T-helper 17 cell (primary cell): ENCODE results near the gene PHLDB2. TPM values are rescaled to one million over a fixed set of nuclear protein-coding genes. Genes with fewer than 3 reads are reported as not detected.

ENCODE experiments used
- ATAC-seq: fragments of 150-1000 bp; cut with Tn5 transposase; 2 replicates; pipeline ENCODE4 v1.10.0; 2021; ENCODE audit warnings: mild to moderate bottlenecking, moderate library complexity
- DNase-seq, 3 donors: peaks; one replicate each; pipeline versions ENCODE4 v3.0.0 to v3.0.0-alpha.2; 2020 to 2021
- H3K9me3 ChIP-seq: one replicate; pipeline ENCODE4 v1.7.0; 2013; ENCODE audit warnings: low read length, mild to moderate bottlenecking; ENCODE audit not compliant: control insufficient read depth, poor library complexity, severe bottlenecking
- H3K27ac Mint-ChIP-seq: one replicate; pipeline ENCODE4 v1.8.0; 2022; ENCODE audit warnings: mild to moderate bottlenecking, moderate library complexity, mixed read lengths
- H3K27me3 Mint-ChIP-seq: one replicate; pipeline ENCODE4 v1.8.0; 2022; ENCODE audit warnings: mixed read lengths
- H3K36me3 Mint-ChIP-seq: one replicate; pipeline ENCODE4 v1.8.0; 2022; ENCODE audit warnings: low read depth, mixed read lengths
- H3K4me1 Mint-ChIP-seq: one replicate; pipeline ENCODE4 v1.8.0; 2022; ENCODE audit warnings: mild to moderate bottlenecking, mixed read lengths
- H3K4me3 Mint-ChIP-seq: one replicate; pipeline ENCODE4 v1.8.0; 2022; ENCODE audit warnings: mild to moderate bottlenecking, moderate library complexity, mixed read lengths
- total RNA-seq, 4 donors: library from RNA in 2 of 4; stranded (reverse) in 2 of 4; gene quantifications; one replicate each; pipeline ENCODE4 v1.2.3 and lab custom pipeline; 2022 to 2026

The PHLDB2 gene
- total RNA-seq, 2 donors from 2014 or later: 24.4 to 28.0 TPM

DNA sequence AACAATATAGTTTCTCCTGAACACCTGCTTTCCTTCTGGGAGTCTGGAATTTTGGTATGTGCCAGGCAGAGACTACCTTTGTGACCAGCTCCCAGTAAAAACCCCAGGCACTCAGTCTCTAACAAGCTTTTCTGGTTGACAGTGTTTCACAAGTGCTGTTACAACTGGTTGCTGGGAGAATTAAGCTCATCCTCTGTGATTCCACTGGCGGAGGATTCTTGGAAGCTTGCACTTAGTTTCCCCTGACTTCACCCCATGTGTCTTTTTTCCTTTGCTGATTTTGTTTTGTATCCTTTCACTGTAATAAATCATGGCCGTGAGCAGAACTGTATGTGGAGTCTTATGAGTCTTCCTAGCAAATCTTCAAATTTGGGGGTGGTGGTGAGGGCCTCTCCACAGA lies 134.0 kb downstream of the PHLDB2 start:
- H3K36me3 Mint-ChIP-seq: peaks cover 6% of the 10 kb centered on the region

DNA sequence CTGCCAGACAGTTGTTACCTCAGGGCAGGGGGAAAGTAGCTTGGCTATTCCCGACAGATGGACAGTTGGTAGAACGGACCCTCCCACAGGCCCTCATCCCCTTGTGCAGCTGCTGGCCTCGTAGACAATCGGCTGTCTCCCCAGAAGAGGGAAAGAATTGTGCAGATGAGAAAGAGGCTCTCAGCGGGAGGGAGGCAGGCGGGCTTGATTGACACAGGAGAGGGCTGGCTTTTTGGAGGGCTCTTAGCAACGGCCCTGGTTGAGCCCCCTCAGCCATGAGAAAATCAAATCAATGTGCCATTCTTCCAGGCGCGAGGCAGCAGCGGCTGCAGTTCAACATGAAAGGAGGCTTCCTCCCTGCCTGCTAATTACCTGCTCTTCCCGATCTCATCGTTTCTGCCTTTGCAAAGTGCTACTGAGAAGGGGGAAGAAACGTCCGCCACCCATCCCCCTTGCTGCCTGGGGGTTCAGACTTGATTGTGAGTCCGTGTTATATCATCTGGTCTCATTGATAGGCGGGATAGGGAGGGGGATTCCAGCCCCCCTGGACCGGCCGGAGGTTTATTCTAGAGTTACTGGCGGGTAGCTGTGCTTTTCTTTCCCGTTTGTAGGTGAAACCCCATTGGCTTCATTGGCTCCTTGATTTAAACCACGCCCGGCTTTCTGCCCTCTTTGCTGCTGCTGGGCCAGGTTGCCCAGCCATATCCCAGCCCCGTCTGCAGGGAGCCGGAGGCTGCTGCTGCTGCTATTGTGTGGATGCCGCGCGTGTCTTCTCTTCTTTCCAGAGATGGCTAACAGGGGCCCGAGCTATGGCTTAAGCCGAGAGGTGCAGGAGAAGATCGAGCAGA lies 139.8 kb downstream of the PHLDB2 start, which contains the start of gene TAGLN3:
TSS of gene TAGLN3 (plus strand) at position 287 of the 848 bp plus-strand sequence. CDS start at position 788, 501 bp downstream.
- no peaks in the 10 kb centered on the region for H3K9me3 ChIP-seq
- H3K4me1 Mint-ChIP-seq: peaks cover 28% of the 10 kb centered on the region
- H3K4me3 Mint-ChIP-seq: peak within 1 kb of the TSS; percentile 87
- no peaks in the 10 kb centered on the region for H3K36me3 Mint-ChIP-seq
- DNase-seq: no peak
- peak within 1 kb of the TSS; percentile 51 for H3K27ac Mint-ChIP-seq
- no peaks in the 10 kb centered on the region for H3K27me3 Mint-ChIP-seq
- peak; percentile 74 for ATAC-seq

More for the DNA sequence above, 134.0 kb downstream of the PHLDB2 start:
- no peaks in the 10 kb centered on the region for H3K9me3 ChIP-seq
- no peak overlapping the region for H3K27ac Mint-ChIP-seq
- DNase-seq (no peak), ATAC-seq (no peak)
- no peaks in the 10 kb centered on the region for H3K27me3 Mint-ChIP-seq
- H3K4me3 Mint-ChIP-seq: no peak overlapping the region
- peaks cover 11% of the 10 kb centered on the region for H3K4me1 Mint-ChIP-seq

DNA sequence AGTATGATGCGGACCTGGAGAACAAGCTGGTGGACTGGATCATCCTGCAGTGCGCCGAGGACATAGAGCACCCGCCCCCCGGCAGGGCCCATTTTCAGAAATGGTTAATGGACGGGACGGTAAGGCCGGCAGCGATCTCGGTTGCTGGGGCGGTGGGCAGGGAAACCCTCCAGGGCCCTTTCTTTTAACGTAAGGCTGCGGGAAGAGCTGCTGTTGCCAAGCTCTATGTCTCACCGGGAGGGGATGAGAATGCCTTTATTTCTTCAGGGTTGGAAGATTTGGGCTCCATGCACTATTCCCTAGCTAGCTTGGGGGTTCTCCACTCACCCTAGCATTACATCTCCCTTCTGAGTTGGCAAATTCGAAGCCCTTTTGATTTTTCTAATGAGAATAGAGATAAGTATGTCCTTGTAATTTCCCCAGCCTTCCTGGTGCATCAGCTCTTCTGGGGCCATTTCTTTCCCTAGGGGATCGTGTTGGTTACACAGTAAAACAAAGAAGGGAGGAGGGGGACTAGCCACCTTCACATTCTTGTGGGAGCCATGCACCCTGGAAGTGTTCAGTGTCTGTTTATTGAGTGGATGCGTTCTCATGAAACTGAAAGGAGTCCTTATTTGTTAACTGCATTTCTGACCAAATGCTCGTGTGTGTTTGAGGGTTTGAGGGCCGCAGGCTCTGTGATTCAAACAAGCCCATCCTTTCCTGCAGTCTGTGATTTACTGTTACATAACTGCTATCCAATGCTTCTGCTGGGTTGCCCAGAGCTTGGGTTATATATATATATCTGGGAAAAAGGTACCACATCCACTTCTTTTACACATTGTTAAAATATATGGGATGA lies 140.6 kb downstream of the PHLDB2 start:
- Mint-ChIP-seq H3K27me3 (no peaks in the 10 kb centered on the region), H3K27ac (peak overlapping the region; percentile 51), H3K4me1 (peaks cover 35% of the 10 kb centered on the region), H3K36me3 (no peaks in the 10 kb centered on the region), H3K4me3 (peak overlapping the region; percentile 87)
- DNase-seq: no peak
- no peak for ATAC-seq
- no peaks in the 10 kb centered on the region for H3K9me3 ChIP-seq

DNA sequence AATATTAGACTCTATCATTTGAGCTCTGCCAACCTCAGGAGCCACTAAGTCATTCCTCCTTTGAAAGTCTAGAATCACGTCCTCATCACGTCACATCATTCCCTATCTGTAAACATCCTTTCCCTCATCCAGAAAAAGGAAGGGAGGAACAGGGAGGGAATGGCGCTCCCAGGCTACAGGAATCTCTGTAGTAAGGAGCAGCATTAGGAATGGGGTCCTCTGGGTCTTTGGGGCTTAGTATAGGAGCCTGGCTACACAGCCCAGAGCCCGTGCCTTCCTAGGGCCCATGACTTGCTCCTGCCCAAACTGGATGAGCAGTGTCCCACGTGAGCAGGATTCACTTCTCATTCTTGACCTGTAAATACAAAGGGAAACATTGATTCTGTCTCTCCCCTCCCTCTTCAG lies 141.3 kb downstream of the PHLDB2 start:
- no peaks in the 10 kb centered on the region for H3K27me3 Mint-ChIP-seq
- H3K9me3 ChIP-seq: no peaks in the 10 kb centered on the region
- DNase-seq (no peak), ATAC-seq (no peak)
- H3K36me3 Mint-ChIP-seq: peaks cover 2% of the 10 kb centered on the region
- H3K4me3 Mint-ChIP-seq: no peak overlapping the region
- peaks cover 37% of the 10 kb centered on the region for H3K4me1 Mint-ChIP-seq
- no peak overlapping the region for H3K27ac Mint-ChIP-seq

DNA sequence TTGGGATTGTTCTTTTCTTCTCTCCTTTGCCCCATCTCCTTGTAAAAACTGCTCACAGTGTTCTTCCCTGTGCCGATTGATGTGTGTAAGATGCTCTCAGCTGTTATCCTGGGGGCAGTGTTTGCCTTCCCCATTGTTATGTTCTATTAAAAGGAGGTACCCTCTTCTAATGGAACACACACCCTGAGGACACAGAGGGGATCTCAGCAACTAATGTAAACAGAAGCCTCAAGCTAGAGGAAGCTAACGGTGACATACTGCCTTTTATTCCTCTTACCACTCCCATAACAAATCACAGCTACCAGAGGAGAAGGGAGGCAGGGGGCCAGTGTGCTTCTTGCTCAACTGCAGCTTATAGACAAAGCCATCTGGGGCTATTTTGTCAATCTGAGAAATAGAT lies 141.9 kb downstream of the PHLDB2 start:
- ATAC-seq (no peak), DNase-seq (no peak)
- H3K27ac Mint-ChIP-seq: no peak overlapping the region
- H3K36me3 Mint-ChIP-seq: peaks cover 3% of the 10 kb centered on the region
- peaks cover 38% of the 10 kb centered on the region for H3K4me1 Mint-ChIP-seq
- H3K9me3 ChIP-seq: no peaks in the 10 kb centered on the region
- no peaks in the 10 kb centered on the region for H3K27me3 Mint-ChIP-seq
- no peak overlapping the region for H3K4me3 Mint-ChIP-seq

DNA sequence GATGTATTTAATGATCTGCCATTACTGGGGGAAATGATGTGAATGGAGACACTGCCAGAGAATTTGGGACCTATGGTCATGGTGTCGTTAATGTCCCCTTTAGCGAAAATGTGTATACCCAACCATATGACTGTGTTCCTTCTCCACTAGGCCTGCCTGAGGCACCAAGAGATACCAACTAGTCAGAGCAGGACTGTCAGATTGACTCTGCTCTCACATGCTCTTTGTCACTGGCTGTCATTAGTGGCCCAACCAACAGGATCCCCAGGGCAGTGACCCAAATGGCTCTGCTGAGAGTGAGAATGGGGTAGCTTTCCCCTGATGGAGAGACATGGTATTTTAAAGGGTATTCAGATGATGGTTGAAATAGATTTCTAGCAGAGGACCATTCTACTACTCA lies 142.5 kb downstream of the PHLDB2 start:
- H3K4me1 Mint-ChIP-seq: peaks cover 38% of the 10 kb centered on the region
- ATAC-seq: no peak

DNA sequence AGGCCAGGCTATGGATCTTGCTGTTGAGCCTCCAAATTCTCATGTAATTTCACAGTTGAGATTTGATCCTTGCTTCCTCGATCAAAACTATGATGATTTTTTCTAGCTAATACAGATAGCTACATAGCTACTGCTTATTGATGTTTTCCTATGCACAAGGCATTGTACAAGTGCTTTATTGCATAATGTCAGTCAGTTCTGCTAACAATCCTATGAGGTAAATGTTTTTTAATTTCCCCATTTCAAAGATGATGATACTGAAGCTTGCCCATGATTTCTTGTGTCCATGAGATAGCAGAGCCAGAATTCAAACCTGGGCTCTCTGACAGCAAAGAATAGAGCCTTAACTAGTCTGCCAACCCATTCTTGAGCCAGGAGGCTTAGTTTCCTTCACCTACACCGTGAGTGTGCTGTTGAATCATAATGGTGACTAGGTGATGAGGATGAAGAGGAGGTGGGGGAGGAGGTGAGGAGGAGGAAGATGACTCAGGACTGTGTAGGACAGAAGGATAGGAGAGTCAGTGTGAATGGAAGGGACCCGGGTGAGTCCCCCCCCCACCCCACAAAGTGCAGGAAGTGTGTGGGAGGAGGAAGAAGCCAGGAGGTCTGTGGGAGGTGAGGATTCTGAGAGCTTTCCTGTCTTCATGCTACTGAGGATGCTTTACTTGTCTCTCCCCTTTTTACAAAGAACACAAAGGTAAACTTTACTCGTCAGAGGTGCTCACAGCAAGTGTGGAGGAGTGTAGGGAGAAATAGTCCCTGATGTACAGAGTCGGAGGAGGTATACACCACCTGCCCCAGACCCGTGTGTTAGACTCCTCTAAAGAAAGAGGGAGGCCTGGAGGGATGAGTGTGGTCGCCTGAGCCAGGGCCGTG lies 143.3 kb downstream of the PHLDB2 start:
- peak overlapping the region; percentile 76 for H3K4me3 Mint-ChIP-seq

More for the DNA sequence above, 142.5 kb downstream of the PHLDB2 start:
- no peaks in the 10 kb centered on the region for H3K27me3 Mint-ChIP-seq
- no peak overlapping the region for H3K4me3 Mint-ChIP-seq
- H3K27ac Mint-ChIP-seq: no peak overlapping the region
- no peaks in the 10 kb centered on the region for H3K9me3 ChIP-seq
- DNase-seq: no peak
- H3K36me3 Mint-ChIP-seq: peaks cover 3% of the 10 kb centered on the region

DNA sequence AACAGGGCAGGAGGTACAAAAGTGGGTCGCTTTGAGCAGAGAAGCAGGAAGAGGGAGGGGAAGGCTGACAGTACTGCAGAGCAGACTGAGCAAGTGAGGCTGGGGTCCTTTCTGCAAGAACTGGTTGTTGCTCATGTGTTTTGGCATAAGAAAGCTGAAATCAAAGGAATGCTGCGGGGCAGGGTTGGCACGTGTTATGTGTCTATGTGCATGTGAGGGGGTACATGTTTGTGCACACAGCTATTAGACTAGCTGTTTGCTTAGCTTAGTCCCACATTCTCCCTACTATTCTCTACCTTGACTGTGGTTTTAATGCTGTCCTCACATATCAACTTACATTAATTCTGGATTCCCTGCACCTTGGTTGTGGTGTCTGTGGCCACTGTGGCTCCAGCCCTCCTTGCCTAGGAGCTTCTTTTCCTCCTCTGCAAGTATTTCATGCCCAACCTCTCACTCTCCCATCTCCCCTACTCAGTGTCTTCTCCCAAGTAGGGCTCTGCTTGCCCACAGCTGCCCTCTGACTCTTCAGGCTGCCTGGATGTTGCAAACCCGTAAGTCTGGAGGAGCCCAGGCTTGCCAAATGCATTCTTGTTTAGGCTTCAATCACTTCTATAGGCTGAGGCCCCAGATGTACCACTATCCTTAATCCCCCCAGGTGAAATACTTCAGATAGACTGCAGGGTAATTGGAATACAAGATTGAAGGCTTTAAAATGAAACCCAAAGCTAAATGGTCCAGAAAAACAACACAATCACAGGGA lies 144.4 kb downstream of the PHLDB2 start:
- ATAC-seq (peak; percentile 32), DNase-seq (no peak)
- H3K36me3 Mint-ChIP-seq: peaks cover 3% of the 10 kb centered on the region
- peak overlapping the region; percentile 86 for H3K27ac Mint-ChIP-seq
- no peak overlapping the region for H3K4me3 Mint-ChIP-seq
- no peaks in the 10 kb centered on the region for H3K9me3 ChIP-seq
- H3K4me1 Mint-ChIP-seq: peaks cover 38% of the 10 kb centered on the region
- no peaks in the 10 kb centered on the region for H3K27me3 Mint-ChIP-seq

More for the DNA sequence above, 143.3 kb downstream of the PHLDB2 start:
- ATAC-seq: peak; percentile 26
- peaks cover 38% of the 10 kb centered on the region for H3K4me1 Mint-ChIP-seq
- H3K9me3 ChIP-seq: no peaks in the 10 kb centered on the region
- no peaks in the 10 kb centered on the region for H3K27me3 Mint-ChIP-seq
- H3K27ac Mint-ChIP-seq: peak overlapping the region; percentile 86
- H3K36me3 Mint-ChIP-seq: peaks cover 3% of the 10 kb centered on the region
- no peak for DNase-seq

DNA sequence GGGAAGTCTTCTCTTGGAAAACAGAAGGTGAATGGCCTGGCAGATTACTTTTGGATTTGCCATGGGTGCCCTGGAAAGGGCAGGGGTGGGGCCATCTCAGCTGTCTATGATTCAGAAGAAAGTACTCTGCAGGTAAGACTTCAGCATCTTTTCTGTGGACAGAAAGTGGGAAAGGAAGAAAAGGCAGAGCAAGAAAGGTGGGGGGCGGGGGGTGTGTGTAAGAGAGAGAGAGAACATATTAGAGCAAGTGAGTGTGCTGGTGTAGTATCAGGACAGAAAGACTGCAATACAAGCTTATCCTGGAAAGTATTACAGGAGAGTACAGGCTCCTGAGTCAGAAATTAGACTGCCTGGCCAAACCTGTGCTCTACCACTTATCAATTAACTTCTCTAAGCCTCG lies 145.1 kb downstream of the PHLDB2 start:
- Mint-ChIP-seq H3K27ac (no peak overlapping the region), H3K4me1 (peaks cover 36% of the 10 kb centered on the region)
- ATAC-seq: no peak

DNA sequence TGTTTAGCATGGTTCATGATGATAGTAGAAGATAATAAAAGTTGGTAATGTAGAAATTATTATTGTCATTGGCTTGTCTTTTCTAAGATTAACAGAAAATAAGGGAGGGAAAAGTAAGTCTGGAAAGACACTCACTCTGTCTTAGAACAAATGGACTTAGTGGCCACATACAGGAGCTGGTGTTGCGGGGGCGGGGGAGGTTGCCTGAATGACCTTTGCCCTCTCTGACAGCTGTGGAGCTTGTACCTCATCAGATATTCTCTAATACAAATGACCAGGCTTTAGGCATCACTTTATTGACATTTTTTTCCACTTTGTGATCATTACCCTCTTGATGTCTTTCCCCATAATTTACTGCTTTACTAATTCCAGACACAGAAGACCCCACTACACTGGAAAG lies 145.6 kb downstream of the PHLDB2 start:
- ATAC-seq: no peak
- H3K36me3 Mint-ChIP-seq: peaks cover 3% of the 10 kb centered on the region
- H3K9me3 ChIP-seq: no peaks in the 10 kb centered on the region
- H3K4me1 Mint-ChIP-seq: peaks cover 36% of the 10 kb centered on the region
- DNase-seq: no peak
- H3K4me3 Mint-ChIP-seq: no peak overlapping the region
- H3K27me3 Mint-ChIP-seq: no peaks in the 10 kb centered on the region
- H3K27ac Mint-ChIP-seq: no peak overlapping the region

More for the DNA sequence above, 145.1 kb downstream of the PHLDB2 start:
- H3K4me3 Mint-ChIP-seq: no peak overlapping the region
- H3K27me3 Mint-ChIP-seq: no peaks in the 10 kb centered on the region
- peaks cover 3% of the 10 kb centered on the region for H3K36me3 Mint-ChIP-seq
- no peaks in the 10 kb centered on the region for H3K9me3 ChIP-seq
- no peak for DNase-seq

DNA sequence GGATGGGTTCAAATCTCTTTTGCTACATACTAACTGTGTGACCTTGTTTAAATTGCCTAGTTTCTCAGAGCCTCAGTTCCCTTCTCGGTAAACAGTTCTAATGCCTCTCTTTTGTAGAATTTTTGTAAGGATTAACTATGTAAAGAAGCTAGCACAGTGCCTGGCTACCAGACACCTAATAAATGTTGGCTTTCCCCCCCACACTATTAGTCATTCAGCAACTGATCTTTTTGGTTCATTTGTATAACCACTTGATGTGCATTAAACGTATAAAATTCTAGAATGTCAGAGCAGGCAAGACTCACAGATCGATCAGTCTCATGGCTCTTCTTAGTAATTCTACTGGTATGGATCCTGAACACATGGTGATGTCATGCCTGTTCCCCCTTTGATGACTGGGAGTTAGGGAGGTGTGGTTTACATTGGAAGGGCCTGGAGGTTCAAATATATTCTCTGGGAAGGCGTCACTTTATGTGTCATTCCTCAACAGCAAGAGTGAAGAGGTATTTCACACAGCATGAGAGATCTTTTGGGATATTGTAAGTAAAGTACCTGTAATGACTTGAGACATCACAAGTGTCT lies 146.1 kb downstream of the PHLDB2 start:
- Mint-ChIP-seq H3K4me3 (no peak overlapping the region), H3K4me1 (peaks cover 36% of the 10 kb centered on the region), H3K27ac (no peak overlapping the region), H3K27me3 (no peaks in the 10 kb centered on the region), H3K36me3 (peaks cover 3% of the 10 kb centered on the region)
- H3K9me3 ChIP-seq: no peaks in the 10 kb centered on the region
- DNase-seq: no peak
- no peak for ATAC-seq

DNA sequence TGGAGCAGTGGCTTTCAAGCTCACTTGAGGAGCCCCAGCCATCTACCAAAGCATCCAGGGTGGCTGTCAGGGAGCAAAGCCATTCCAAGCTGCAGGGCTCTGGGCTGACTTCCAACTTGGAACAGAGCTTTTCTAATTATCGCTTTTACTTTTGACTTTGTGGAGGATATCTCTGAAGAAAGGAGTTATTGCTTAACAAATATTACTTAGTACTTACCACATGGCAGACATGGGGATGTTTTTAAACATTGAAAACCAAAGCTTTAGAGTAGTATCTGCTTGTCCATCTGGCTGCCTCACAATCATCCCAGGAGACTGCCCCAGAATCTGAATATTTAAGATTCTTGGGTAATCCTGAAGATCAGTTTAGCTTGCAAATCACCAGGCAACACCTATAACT lies 148.6 kb downstream of the PHLDB2 start:
- H3K27ac Mint-ChIP-seq: no peak overlapping the region
- ATAC-seq (no peak), DNase-seq (no peak)
- no peaks in the 10 kb centered on the region for H3K9me3 ChIP-seq
- H3K27me3 Mint-ChIP-seq: no peaks in the 10 kb centered on the region
- peaks cover 26% of the 10 kb centered on the region for H3K4me1 Mint-ChIP-seq
- peaks cover 3% of the 10 kb centered on the region for H3K36me3 Mint-ChIP-seq
- no peak overlapping the region for H3K4me3 Mint-ChIP-seq
